ENCODE data around the gene RAB3IP. TPM values are rescaled to one million over a fixed set of nuclear protein-coding genes. Genes with fewer than 3 reads are reported as not detected.

The RAB3IP gene
- total RNA-seq, 4 donors from 2014 or later, result 24.1 to 38.4 (median 36.3) TPM

- no peak overlapping the region for H3K4me3 ChIP-seq
- no peak overlapping the region for H3K27ac ChIP-seq
- H3K9me3 ChIP-seq, result no peaks in the 10 kb centered on the region
- in situ Hi-C loops (cut with MboI; ENCODE audit: low pct_ligation_motif_present in 1 of 4, low pct_unique_long_range_greater_than_20kb in 1 of 4, low sequenced_read_pairs in 3 of 4) (no loop called here), intact Hi-C loops (cut with DNase I; ENCODE audit: low total_unique reads) (no loop called here)
- H3K4me1 ChIP-seq, result peaks cover 0 to 9% (median 4%) of the 10 kb centered on the region in 4 donors
- 60 to 77% methylated on average over 5 to 6 of the region's 6 CpGs for WGBS, 2 donors (ENCODE audit: low coverage in 1 of 2)
- TF ChIP-seq CTCF (IDR thresholded peaks at IDR 0.05), result no peak
- TF ChIP-seq EP300 (IDR thresholded peaks at IDR 0.05; ENCODE audit: low read depth), result no peak
- TF ChIP-seq POLR2AphosphoS5 (IDR thresholded peaks at IDR 0.05), result no peak
- no peak for TF ChIP-seq POLR2A (IDR thresholded peaks at IDR 0.05)
- H3K36me3 ChIP-seq, result peaks cover 0 to 7% (median 0%) of the 10 kb centered on the region in 4 donors
- no peak for DNase-seq
- H3K27me3 ChIP-seq, result no peaks in the 10 kb centered on the region
Measured at GRCh38 chr12:69821032-69821455, 82.4 kb downstream of the RAB3IP start.

GRCh38 chr12:69821456-69822159 is 82.9 kb downstream of the RAB3IP start:
- Histone ChIP-seq H3K9me3 (no peaks in the 10 kb centered on the region), H3K27me3 (no peaks in the 10 kb centered on the region), H3K4me3 (no peak overlapping the region), H3K36me3 (peaks cover 0 to 4% (median 0%) of the 10 kb centered on the region in 4 donors), H3K4me1 (peaks cover 0 to 9% (median 4%) of the 10 kb centered on the region in 4 donors), H3K27ac (no peak overlapping the region)
- WGBS, 2 donors (ENCODE audit: low coverage in 1 of 2), result 49 to 75% methylated on average over 2 to 8 of the region's 8 CpGs
- TF ChIP-seq CTCF (IDR thresholded peaks at IDR 0.05) (no peak), POLR2A (IDR thresholded peaks at IDR 0.05) (no peak), POLR2AphosphoS5 (IDR thresholded peaks at IDR 0.05) (no peak), EP300 (IDR thresholded peaks at IDR 0.05; ENCODE audit: low read depth) (no peak)
- in situ Hi-C loops (cut with MboI; ENCODE audit: low pct_ligation_motif_present in 1 of 4, low pct_unique_long_range_greater_than_20kb in 1 of 4, low sequenced_read_pairs in 3 of 4) (no loop called here), intact Hi-C loops (cut with DNase I; ENCODE audit: low total_unique reads) (no loop called here)
- no peak for DNase-seq

DNA sequence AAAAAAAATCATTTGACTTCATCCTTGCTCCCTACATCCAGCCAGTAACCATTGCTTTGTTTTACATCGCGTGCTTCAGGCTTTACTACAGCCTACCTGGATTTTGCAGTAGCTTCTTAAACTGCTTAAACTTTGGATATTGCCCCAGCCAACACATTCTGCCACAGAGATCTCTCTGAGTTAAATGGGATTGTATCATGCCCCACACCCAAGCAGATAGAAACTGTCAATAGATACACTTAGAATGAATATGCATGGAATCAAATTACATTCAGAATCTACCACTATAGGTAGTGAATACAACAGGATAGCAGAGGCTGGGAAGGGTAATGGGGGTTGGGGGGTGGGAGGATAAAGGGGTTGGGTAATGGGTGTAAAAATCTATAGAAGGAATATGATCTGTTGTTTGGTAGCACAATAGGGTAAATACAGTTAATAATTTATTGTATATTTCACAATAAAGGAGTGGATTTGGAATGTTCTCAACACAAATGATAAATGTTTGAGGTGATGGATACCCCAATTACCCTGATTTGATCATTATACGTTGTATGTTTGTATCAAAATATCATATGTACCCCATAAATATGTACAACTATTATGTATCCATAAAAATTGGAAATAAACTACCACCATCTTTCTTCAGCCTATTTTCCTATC is 83.7 kb downstream of the RAB3IP start:
- H3K4me1 ChIP-seq, result peaks cover 0 to 9% (median 4%) of the 10 kb centered on the region in 4 donors
- no peaks in the 10 kb centered on the region for H3K9me3 ChIP-seq
- no peak overlapping the region for H3K4me3 ChIP-seq
- no peaks in the 10 kb centered on the region for H3K27me3 ChIP-seq
- TF ChIP-seq EP300 (IDR thresholded peaks at IDR 0.05; ENCODE audit: low read depth) (no peak), POLR2AphosphoS5 (IDR thresholded peaks at IDR 0.05) (no peak), CTCF (IDR thresholded peaks at IDR 0.05) (no peak), POLR2A (IDR thresholded peaks at IDR 0.05) (no peak)
- H3K36me3 ChIP-seq, result no peaks in the 10 kb centered on the region
- no peak for DNase-seq
- WGBS, 2 donors (ENCODE audit: low coverage in 1 of 2), result 78 to 86% methylated on average over 1 to 3 of the region's 3 CpGs
- in situ Hi-C loops (cut with MboI; ENCODE audit: low pct_ligation_motif_present in 1 of 4, low pct_unique_long_range_greater_than_20kb in 1 of 4, low sequenced_read_pairs in 3 of 4) (no loop called here), intact Hi-C loops (cut with DNase I; ENCODE audit: low total_unique reads) (no loop called here)
- H3K27ac ChIP-seq, result no peak overlapping the region

- Histone ChIP-seq H3K4me3 (no peak overlapping the region), H3K27ac (no peak overlapping the region), H3K27me3 (no peaks in the 10 kb centered on the region), H3K36me3 (no peaks in the 10 kb centered on the region), H3K9me3 (no peaks in the 10 kb centered on the region), H3K4me1 (peaks cover 0 to 9% (median 4%) of the 10 kb centered on the region in 4 donors)
- in situ Hi-C loops (cut with MboI; ENCODE audit: low pct_ligation_motif_present in 1 of 4, low pct_unique_long_range_greater_than_20kb in 1 of 4, low sequenced_read_pairs in 3 of 4), result no loop called here
- no peak for TF ChIP-seq CTCF (IDR thresholded peaks at IDR 0.05)
- TF ChIP-seq POLR2AphosphoS5 (IDR thresholded peaks at IDR 0.05), result no peak
- no peak for TF ChIP-seq POLR2A (IDR thresholded peaks at IDR 0.05)
- no peak for TF ChIP-seq EP300 (IDR thresholded peaks at IDR 0.05; ENCODE audit: low read depth)
- intact Hi-C loops (cut with DNase I; ENCODE audit: low total_unique reads), result no loop called here
- DNase-seq, result no peak
Measured at GRCh38 chr12:69824028-69824427, 85.4 kb downstream of the RAB3IP start.
